Effector memory CD4-positive, alpha-beta T cell (primary cell): Measurements from ENCODE around the gene IFT43.

Experiments
- DNase-seq, 3 donors: peaks; one replicate each; pipeline ENCODE4 v3.0.0-alpha.2; 2020
- H3K27ac ChIP-seq: 2 replicates; pipeline ENCODE4 v1.7.0; 2013; ENCODE audit warnings: mild to moderate bottlenecking, low read length, moderate library complexity; ENCODE audit not compliant: insufficient read depth, poor library complexity, severe bottlenecking
- H3K27me3 ChIP-seq: replicated peaks from 2 replicates; pipeline ENCODE4 v1.7.0; 2013; ENCODE audit warnings: mild to moderate bottlenecking, low read length; ENCODE audit not compliant: insufficient read depth, control insufficient read depth, poor library complexity, severe bottlenecking
- H3K36me3 ChIP-seq: 2 replicates; pipeline ENCODE4 v1.7.0; 2013; ENCODE audit warnings: mild to moderate bottlenecking, low read length, moderate library complexity; ENCODE audit not compliant: control insufficient read depth, insufficient read depth
- H3K4me1 ChIP-seq: 2 replicates; pipeline ENCODE4 v1.7.0; 2013; ENCODE audit warnings: low read length, mild to moderate bottlenecking; ENCODE audit not compliant: control insufficient read depth, insufficient read depth, poor library complexity, severe bottlenecking
- H3K4me3 ChIP-seq: 2 replicates; pipeline ENCODE4 v1.7.0; 2013; ENCODE audit warnings: low read length, low read depth, mild to moderate bottlenecking; ENCODE audit not compliant: insufficient read depth, poor library complexity, severe bottlenecking
- H3K9me3 ChIP-seq: 2 replicates; pipeline ENCODE4 v1.7.0; 2013; ENCODE audit warnings: mild to moderate bottlenecking, low read length, moderate library complexity; ENCODE audit not compliant: control insufficient read depth

Gene IFT43

GRCh38 chr14:75979648-75980565 lies 5.7 kb upstream of the IFT43 start:
- Histone ChIP-seq H3K4me3 (no peak overlapping the region), H3K27ac (no peak overlapping the region), H3K27me3 (no peaks in the 10 kb centered on the region), H3K9me3 (no peaks in the 10 kb centered on the region), H3K36me3 (no peaks in the 10 kb centered on the region), H3K4me1 (peaks cover 10% of the 10 kb centered on the region)
- DNase-seq, result no peak

- no peak overlapping the region for H3K27ac ChIP-seq
Observed at GRCh38 chr14:75980856-75981255, 4.7 kb upstream of the IFT43 start.

GRCh38 chr14:75981426-75982265 lies 3.9 kb upstream of the IFT43 start, which contains the start of gene TGFB3:
TSS of gene TGFB3 (minus strand) at chr14:75981995. CDS start at chr14:75980893, 1,102 bp downstream.
- Histone ChIP-seq H3K4me1 (peaks cover 15% of the 10 kb centered on the region), H3K4me3 (peak within 1 kb of the TSS; percentile 80), H3K27ac (peak within 1 kb of the TSS; percentile 70), H3K9me3 (no peaks in the 10 kb centered on the region), H3K36me3 (no peaks in the 10 kb centered on the region), H3K27me3 (no peaks in the 10 kb centered on the region)
- peak; percentile 23 to 43 (median 39) for DNase-seq

More at GRCh38 chr14:75980856-75981255, 4.7 kb upstream of the IFT43 start:
- DNase-seq, result no peak
- Histone ChIP-seq H3K27me3 (no peaks in the 10 kb centered on the region), H3K4me3 (no peak overlapping the region), H3K9me3 (no peaks in the 10 kb centered on the region), H3K4me1 (peaks cover 10% of the 10 kb centered on the region), H3K36me3 (no peaks in the 10 kb centered on the region)

- DNase-seq, result peak; percentile 41 to 66 (median 66)
- no peaks in the 10 kb centered on the region for H3K27me3 ChIP-seq
- no peaks in the 10 kb centered on the region for H3K9me3 ChIP-seq
- no peaks in the 10 kb centered on the region for H3K36me3 ChIP-seq
- peak overlapping the region; percentile 80 for H3K4me3 ChIP-seq
- H3K27ac ChIP-seq, result peak overlapping the region; percentile 70
- peaks cover 15% of the 10 kb centered on the region for H3K4me1 ChIP-seq
Observed at GRCh38 chr14:75982266-75983018, 3.1 kb upstream of the IFT43 start.

- no peaks in the 10 kb centered on the region for H3K36me3 ChIP-seq
- H3K27me3 ChIP-seq, result no peaks in the 10 kb centered on the region
- H3K9me3 ChIP-seq, result no peaks in the 10 kb centered on the region
- DNase-seq, result no peak
- no peak overlapping the region for H3K27ac ChIP-seq
- peaks cover 15% of the 10 kb centered on the region for H3K4me1 ChIP-seq
- peak overlapping the region; percentile 80 for H3K4me3 ChIP-seq
Observed at GRCh38 chr14:75983019-75983358, 2.6 kb upstream of the IFT43 start.

- DNase-seq, result no peak
- Histone ChIP-seq H3K4me1 (peaks cover 11% of the 10 kb centered on the region), H3K36me3 (no peaks in the 10 kb centered on the region), H3K9me3 (no peaks in the 10 kb centered on the region), H3K27ac (no peak overlapping the region), H3K27me3 (no peaks in the 10 kb centered on the region), H3K4me3 (no peak overlapping the region)
Observed at GRCh38 chr14:75984674-75985073, 889 bp upstream of the IFT43 start.

GRCh38 chr14:75986439-75986765 lies 839 bp downstream of the IFT43 start:
- Histone ChIP-seq H3K9me3 (no peaks in the 10 kb centered on the region), H3K4me3 (peak overlapping the region; percentile 80), H3K36me3 (no peaks in the 10 kb centered on the region), H3K27me3 (no peaks in the 10 kb centered on the region), H3K27ac (no peak overlapping the region), H3K4me1 (peaks cover 11% of the 10 kb centered on the region)
- no peak for DNase-seq

- DNase-seq, result no peak
- H3K36me3 ChIP-seq, result no peaks in the 10 kb centered on the region
- no peaks in the 10 kb centered on the region for H3K27me3 ChIP-seq
- H3K27ac ChIP-seq, result no peak overlapping the region
- H3K4me3 ChIP-seq, result no peak overlapping the region
- no peaks in the 10 kb centered on the region for H3K9me3 ChIP-seq
- H3K4me1 ChIP-seq, result peaks cover 5% of the 10 kb centered on the region
Observed at GRCh38 chr14:75987201-75987970, 1.8 kb downstream of the IFT43 start.

GRCh38 chr14:75989134-75989533 lies 3.6 kb downstream of the IFT43 start:
- Histone ChIP-seq H3K27me3 (no peaks in the 10 kb centered on the region), H3K27ac (no peak overlapping the region), H3K9me3 (no peaks in the 10 kb centered on the region), H3K4me1 (peaks cover 5% of the 10 kb centered on the region), H3K4me3 (no peak overlapping the region), H3K36me3 (no peaks in the 10 kb centered on the region)
- DNase-seq, result no peak
